GM23338 (cell line): ENCODE measurements around the gene MORC4. TPM values are rescaled to one million over a fixed set of nuclear protein-coding genes. Genes with fewer than 3 reads are reported as not detected.
A peak's percentile ranks its signal among the peaks of the same experiment; 100 is the strongest.

ENCODE experiments used
- ATAC-seq: fragments of 200-7000 bp; cut with Tn5 transposase; 3 replicates; pipeline ENCODE4 v1.9.1; 2020
- DNase-seq: peaks from one replicate; pipeline ENCODE4 v3.0.0-alpha.2; 2015; ENCODE audit warnings: low spot score
- H2AFZ ChIP-seq: fragments of 200-600 bp; sonication (generic); 2 replicates; pipeline ENCODE4 v1.8.0; 2016; ENCODE audit warnings: antibody characterized with exemption, mild to moderate bottlenecking, moderate library complexity
- H3F3A ChIP-seq: fragments of 200-600 bp; sonication (generic); replicated peaks from 2 replicates; pipeline ENCODE4 v1.8.0; 2017; ENCODE audit warnings: antibody characterized with exemption, mixed run types, low read depth
- H3K27ac ChIP-seq: fragments of 200-600 bp; sonication (generic); 2 replicates; pipeline ENCODE4 v1.6.1; 2016; ENCODE audit warnings: low read depth
- H3K27me3 ChIP-seq: fragments of 200-600 bp; sonication (generic); 2 replicates; pipeline ENCODE4 v1.8.0; 2016; ENCODE audit warnings: mild to moderate bottlenecking, mixed run types, moderate library complexity; ENCODE audit not compliant: insufficient read depth
- H3K36me3 ChIP-seq: fragments of 200-600 bp; sonication (generic); 2 replicates; pipeline ENCODE4 v1.8.0; 2016; ENCODE audit warnings: mild to moderate bottlenecking; ENCODE audit not compliant: insufficient read depth
- H3K4me1 ChIP-seq: fragments of 200-600 bp; sonication (generic); 2 replicates; pipeline ENCODE4 v1.8.0; 2016; ENCODE audit warnings: mild to moderate bottlenecking, moderate library complexity; ENCODE audit not compliant: insufficient read depth
- H3K4me2 ChIP-seq: fragments of 200-600 bp; sonication (generic); 2 replicates; pipeline ENCODE4 v1.7.1; 2017; ENCODE audit warnings: mixed run types
- H3K4me3 ChIP-seq: fragments of 200-600 bp; sonication (generic); 2 replicates; pipeline ENCODE4 v1.6.1; 2016; ENCODE audit warnings: mixed run types
- H3K79me2 ChIP-seq: fragments of 200-600 bp; sonication (generic); replicated peaks from 2 replicates; pipeline ENCODE4 v1.8.0; 2017; ENCODE audit warnings: mild to moderate bottlenecking; ENCODE audit not compliant: insufficient read depth
- H3K9me2 ChIP-seq: fragments of 200-600 bp; sonication (generic); 2 replicates; pipeline ENCODE4 v1.8.0; 2017; ENCODE audit not compliant: insufficient read depth
- H4K20me1 ChIP-seq: fragments of 200-600 bp; sonication (generic); replicated peaks from 2 replicates; pipeline ENCODE4 v1.8.0; 2017; ENCODE audit warnings: mild to moderate bottlenecking; ENCODE audit not compliant: insufficient read depth
- H3K27ac Mint-ChIP-seq: 2 replicates; pipeline ENCODE4 v1.8.0; 2020; ENCODE audit warnings: inconsistent platforms, mild to moderate bottlenecking, moderate library complexity, mixed read lengths
- H3K27me3 Mint-ChIP-seq: 3 replicates; pipeline ENCODE4 v1.8.0; 2022; ENCODE audit warnings: low read depth, mild to moderate bottlenecking, moderate library complexity, mixed read lengths, inconsistent platforms; ENCODE audit not compliant: insufficient read depth, poor library complexity
- H3K36me3 Mint-ChIP-seq: 3 replicates; pipeline ENCODE4 v1.8.0; 2021; ENCODE audit warnings: low read depth, mild to moderate bottlenecking, inconsistent platforms, moderate library complexity, mixed read lengths
- H3K4me1 Mint-ChIP-seq: 3 replicates; pipeline ENCODE4 v1.8.0; 2020; ENCODE audit warnings: mild to moderate bottlenecking, inconsistent platforms, mixed read lengths
- H3K4me3 Mint-ChIP-seq: 3 replicates; pipeline ENCODE4 v1.8.0; 2021; ENCODE audit warnings: moderate library complexity, mild to moderate bottlenecking, inconsistent platforms, mixed read lengths
- H3K9me3 Mint-ChIP-seq: 3 replicates; pipeline ENCODE4 v1.8.0; 2020; ENCODE audit warnings: moderate library complexity, mild to moderate bottlenecking, inconsistent platforms, mixed read lengths
- CREB1 ChIP-seq: fragments of 250-450 bp; sonication (Bioruptor Pico); IDR thresholded peaks from 2 replicates; pipeline ENCODE4 v1.5.0; 2020; ENCODE audit warnings: low read depth, mild to moderate bottlenecking, moderate library complexity
- EZH2 ChIP-seq: fragments of 200-600 bp; sonication (generic); IDR thresholded peaks from one replicate; pipeline ENCODE4 v1.8.0; 2017; ENCODE audit warnings: antibody characterized with exemption, mild to moderate bottlenecking, low read depth; ENCODE audit not compliant: unreplicated experiment
- NANOG ChIP-seq: IDR thresholded peaks from 2 replicates; pipeline ENCODE4 v1.6.1; 2016; ENCODE audit warnings: antibody characterized with exemption, borderline replicate concordance
- POLR2AphosphoS5 ChIP-seq: IDR thresholded peaks from 2 replicates; pipeline ENCODE4 v1.6.1; 2016; ENCODE audit warnings: antibody characterized with exemption, low read depth
- REST ChIP-seq: IDR thresholded peaks from one replicate; pipeline ENCODE4 v1.6.1; 2018; ENCODE audit warnings: antibody characterized with exemption; ENCODE audit not compliant: unreplicated experiment
- ZNF462 ChIP-seq: fragments of 250-450 bp; sonication (Bioruptor Pico); IDR thresholded peaks from 2 replicates; pipeline ENCODE4 v1.5.0; 2020; ENCODE audit warnings: mild to moderate bottlenecking, moderate library complexity
- polyA plus RNA-seq: library from polyadenylated mRNA; unstranded; fragments of >200 nt; fragmentation: Nextera tagmentation; extraction: Ambion mirVana; gene quantifications from 2 replicates; pipeline ENCODE4 v1.2.1, GENCODE V29; 2016
- total RNA-seq: library from RNA; depleted of rRNA; stranded (reverse); fragments of >200 nt; shearing (Covaris generic); gene quantifications from 2 replicates; pipeline ENCODE4 v1.2.3, GENCODE V29; 2014
- TF ChIP-seq, protein P1 (sequence below), 2 experiments: fragments of 200-600 bp in 1 of 2; sonication (generic) in 1 of 2; conservative IDR thresholded peaks; 2 replicates each; pipeline versions ENCODE4 v1.5.1 to v1.6.1; 2016 to 2017; ENCODE audit warnings: antibody characterized with exemption in 2 of 2, low read depth in 2 of 2, mild to moderate bottlenecking in 2 of 2, moderate library complexity in 1 of 2

The MORC4 gene
- total and polyA plus RNA-seq, 2 experiments from 2014 or later = 1.6 to 1.7 TPM

- H3F3A ChIP-seq = no peaks in the 10 kb centered on the region
- peaks cover 6% of the 10 kb centered on the region; the same call in 2 of the 3 replicates for H3K4me1 Mint-ChIP-seq
- H3K36me3 Mint-ChIP-seq = peaks cover 7% of the 10 kb centered on the region; the same call in 2 of the 3 replicates
- peaks cover 8% of the 10 kb centered on the region for H3K27me3 ChIP-seq
- no peaks in the 10 kb centered on the region for H3K36me3 ChIP-seq
- H3K27ac Mint-ChIP-seq = no peak overlapping the region
- no peaks in the 10 kb centered on the region for H3K4me1 ChIP-seq
- peak overlapping the region; percentile 61 for H3K4me3 ChIP-seq
- H3K4me2 ChIP-seq = peak overlapping the region; percentile 86
- H2AFZ ChIP-seq = 0 out of 2 replicates have a peak overlapping the region, but pooled peaks have one; percentile 56
- TF ChIP-seq, protein P1, sequence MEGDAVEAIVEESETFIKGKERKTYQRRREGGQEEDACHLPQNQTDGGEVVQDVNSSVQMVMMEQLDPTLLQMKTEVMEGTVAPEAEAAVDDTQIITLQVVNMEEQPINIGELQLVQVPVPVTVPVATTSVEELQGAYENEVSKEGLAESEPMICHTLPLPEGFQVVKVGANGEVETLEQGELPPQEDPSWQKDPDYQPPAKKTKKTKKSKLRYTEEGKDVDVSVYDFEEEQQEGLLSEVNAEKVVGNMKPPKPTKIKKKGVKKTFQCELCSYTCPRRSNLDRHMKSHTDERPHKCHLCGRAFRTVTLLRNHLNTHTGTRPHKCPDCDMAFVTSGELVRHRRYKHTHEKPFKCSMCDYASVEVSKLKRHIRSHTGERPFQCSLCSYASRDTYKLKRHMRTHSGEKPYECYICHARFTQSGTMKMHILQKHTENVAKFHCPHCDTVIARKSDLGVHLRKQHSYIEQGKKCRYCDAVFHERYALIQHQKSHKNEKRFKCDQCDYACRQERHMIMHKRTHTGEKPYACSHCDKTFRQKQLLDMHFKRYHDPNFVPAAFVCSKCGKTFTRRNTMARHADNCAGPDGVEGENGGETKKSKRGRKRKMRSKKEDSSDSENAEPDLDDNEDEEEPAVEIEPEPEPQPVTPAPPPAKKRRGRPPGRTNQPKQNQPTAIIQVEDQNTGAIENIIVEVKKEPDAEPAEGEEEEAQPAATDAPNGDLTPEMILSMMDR (conservative IDR thresholded peaks at IDR 0.05; ENCODE audit: low read depth in 2 of 2) = peak; percentile 37 to 60
- TF ChIP-seq EZH2 = no peak
- DNase-seq (peak; percentile 42), ATAC-seq (peak; percentile 65)
- H3K9me2 ChIP-seq = no peaks in the 10 kb centered on the region
- H3K79me2 ChIP-seq = no peaks in the 10 kb centered on the region
- H3K9me3 Mint-ChIP-seq = peaks cover 10% of the 10 kb centered on the region; the same call in 1 of the 3 replicates
- H3K27ac ChIP-seq = no peak overlapping the region
- H3K27me3 Mint-ChIP-seq = peaks cover 8% of the 10 kb centered on the region
- no peaks in the 10 kb centered on the region for H4K20me1 ChIP-seq
- H3K4me3 Mint-ChIP-seq = peak overlapping the region; percentile 78
These were observed 723 bp downstream of the MORC4 start for GRCh38 chrX:106999002-106999975.

- no peak overlapping the region for H3K27ac ChIP-seq
- Mint-ChIP-seq H3K4me1 (peaks cover 6% of the 10 kb centered on the region; the same call in 2 of the 3 replicates), H3K9me3 (peaks cover 10% of the 10 kb centered on the region; the same call in 1 of the 3 replicates), H3K27me3 (peaks cover 8% of the 10 kb centered on the region), H3K4me3 (no peak overlapping the region), H3K36me3 (peaks cover 7% of the 10 kb centered on the region; the same call in 2 of the 3 replicates), H3K27ac (no peak overlapping the region)
- no peaks in the 10 kb centered on the region for H3K9me2 ChIP-seq
- DNase-seq = no peak
- H2AFZ ChIP-seq = no peak overlapping the region
- H3F3A ChIP-seq = no peaks in the 10 kb centered on the region
- no peak for ATAC-seq
- no peaks in the 10 kb centered on the region for H4K20me1 ChIP-seq
- H3K4me2 ChIP-seq = no peak overlapping the region
- H3K79me2 ChIP-seq = no peaks in the 10 kb centered on the region
- H3K36me3 ChIP-seq = no peaks in the 10 kb centered on the region
- no peaks in the 10 kb centered on the region for H3K4me1 ChIP-seq
- H3K4me3 ChIP-seq = no peak overlapping the region
- peaks cover 8% of the 10 kb centered on the region for H3K27me3 ChIP-seq
- no peak for TF ChIP-seq REST
- TF ChIP-seq CREB1 (CRISPR knock-in tag) = no peak
- TF ChIP-seq ZNF462 (CRISPR knock-in tag) = no peak
- TF ChIP-seq NANOG = no peak
- TF ChIP-seq POLR2AphosphoS5 = no peak
These were observed 2.4 kb downstream of the MORC4 start for GRCh38 chrX:106997611-106998010.
